ENCODE results near the gene PPP1R9B. TPM values are rescaled to one million over a fixed set of nuclear protein-coding genes. Genes with fewer than 3 reads are reported as not detected.

The PPP1R9B gene
- total RNA-seq, 4 donors from 2014 or later, result 9.2 to 65.3 (median 20.6) TPM

GRCh38 chr17:50135316-50136095 lies 15.0 kb downstream of the PPP1R9B start:
- Histone ChIP-seq H3K36me3 (no peaks in the 10 kb centered on the region), H3K27me3 (no peaks in the 10 kb centered on the region), H3K27ac (no peak overlapping the region), H3K9me3 (no peaks in the 10 kb centered on the region), H3K4me3 (no peak overlapping the region), H3K4me1 (peaks cover 0 to 4% of the 10 kb centered on the region in 2 donors)
- TF ChIP-seq POLR2A (IDR thresholded peaks at IDR 0.05) (no peak), CTCF (IDR thresholded peaks at IDR 0.05) (no peak)
- DNase-seq, result no peak
- intact Hi-C loops (cut with DNase I; ENCODE audit: low total_unique reads), result no loop called here

GRCh38 chr17:50134206-50135110 lies 16.0 kb downstream of the PPP1R9B start:
- Histone ChIP-seq H3K9me3 (no peaks in the 10 kb centered on the region), H3K4me3 (no peak overlapping the region), H3K27ac (no peak overlapping the region), H3K4me1 (peaks cover 0 to under 1% of the 10 kb centered on the region in 2 donors), H3K27me3 (no peaks in the 10 kb centered on the region), H3K36me3 (no peaks in the 10 kb centered on the region)
- TF ChIP-seq POLR2A (IDR thresholded peaks at IDR 0.05) (no peak), CTCF (IDR thresholded peaks at IDR 0.05) (no peak)
- intact Hi-C loops (cut with DNase I; ENCODE audit: low total_unique reads), result no loop called here
- DNase-seq, result no peak

GRCh38 chr17:50133769-50134099 lies 16.7 kb downstream of the PPP1R9B start:
- DNase-seq, result no peak
- H3K9me3 ChIP-seq, result no peaks in the 10 kb centered on the region
- no peaks in the 10 kb centered on the region for H3K27me3 ChIP-seq
- no peaks in the 10 kb centered on the region for H3K36me3 ChIP-seq
- TF ChIP-seq CTCF (IDR thresholded peaks at IDR 0.05), result no peak
- no peak for TF ChIP-seq POLR2A (IDR thresholded peaks at IDR 0.05)
- peaks cover 0 to 5% of the 10 kb centered on the region in 2 donors for H3K4me1 ChIP-seq
- no peak overlapping the region for H3K4me3 ChIP-seq
- peak overlapping the region in 1 of 2 donors; percentile 11 for H3K27ac ChIP-seq
- intact Hi-C loops (cut with DNase I; ENCODE audit: low total_unique reads), result no loop called here

GRCh38 chr17:50133028-50133768 lies 17.3 kb downstream of the PPP1R9B start:
- no peaks in the 10 kb centered on the region for H3K27me3 ChIP-seq
- H3K27ac ChIP-seq, result peak overlapping the region in 1 of 2 donors; percentile 11
- intact Hi-C loops (cut with DNase I; ENCODE audit: low total_unique reads), result no loop called here
- no peaks in the 10 kb centered on the region for H3K36me3 ChIP-seq
- no peak for TF ChIP-seq CTCF (IDR thresholded peaks at IDR 0.05)
- no peak for TF ChIP-seq POLR2A (IDR thresholded peaks at IDR 0.05)
- no peaks in the 10 kb centered on the region for H3K9me3 ChIP-seq
- H3K4me1 ChIP-seq, result peaks cover 0 to 5% of the 10 kb centered on the region in 2 donors
- no peak for DNase-seq
- no peak overlapping the region for H3K4me3 ChIP-seq

All from uterus (tissue), 4 donors.